Measurements from ENCODE around the gene AHI1. TPM values are rescaled to one million over a fixed set of nuclear protein-coding genes. Genes with fewer than 3 reads are reported as not detected.

AHI1 gene
- total RNA-seq, 2 donors from 2014 or later: 18.0 to 37.9 TPM

DNA sequence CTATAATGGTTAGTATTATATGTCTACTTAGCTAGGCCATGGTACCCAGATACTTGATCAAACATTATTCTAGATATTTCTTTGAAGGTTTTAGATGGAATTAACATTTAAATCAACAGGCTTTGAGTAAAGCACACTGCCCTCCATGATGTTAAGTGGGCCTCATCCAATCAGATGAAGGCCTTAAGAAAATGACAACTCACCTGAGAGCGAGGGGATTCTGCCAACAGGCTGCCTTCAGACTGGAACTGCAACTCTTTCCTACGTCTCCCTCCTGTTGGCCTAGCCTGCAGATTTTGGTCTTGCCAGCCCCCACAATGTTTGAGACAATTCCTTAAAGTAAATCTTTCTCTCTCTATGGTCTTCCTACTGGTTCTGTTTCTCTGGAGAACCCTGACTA lies 137.3 kb downstream of the AHI1 start:
- TF ChIP-seq POLR2A (IDR thresholded peaks at IDR 0.05): no peak
- no peak for TF ChIP-seq POLR2AphosphoS5 (IDR thresholded peaks at IDR 0.05)
- TF ChIP-seq, protein P1, sequence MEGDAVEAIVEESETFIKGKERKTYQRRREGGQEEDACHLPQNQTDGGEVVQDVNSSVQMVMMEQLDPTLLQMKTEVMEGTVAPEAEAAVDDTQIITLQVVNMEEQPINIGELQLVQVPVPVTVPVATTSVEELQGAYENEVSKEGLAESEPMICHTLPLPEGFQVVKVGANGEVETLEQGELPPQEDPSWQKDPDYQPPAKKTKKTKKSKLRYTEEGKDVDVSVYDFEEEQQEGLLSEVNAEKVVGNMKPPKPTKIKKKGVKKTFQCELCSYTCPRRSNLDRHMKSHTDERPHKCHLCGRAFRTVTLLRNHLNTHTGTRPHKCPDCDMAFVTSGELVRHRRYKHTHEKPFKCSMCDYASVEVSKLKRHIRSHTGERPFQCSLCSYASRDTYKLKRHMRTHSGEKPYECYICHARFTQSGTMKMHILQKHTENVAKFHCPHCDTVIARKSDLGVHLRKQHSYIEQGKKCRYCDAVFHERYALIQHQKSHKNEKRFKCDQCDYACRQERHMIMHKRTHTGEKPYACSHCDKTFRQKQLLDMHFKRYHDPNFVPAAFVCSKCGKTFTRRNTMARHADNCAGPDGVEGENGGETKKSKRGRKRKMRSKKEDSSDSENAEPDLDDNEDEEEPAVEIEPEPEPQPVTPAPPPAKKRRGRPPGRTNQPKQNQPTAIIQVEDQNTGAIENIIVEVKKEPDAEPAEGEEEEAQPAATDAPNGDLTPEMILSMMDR (IDR thresholded peaks at IDR 0.05): no peak
- Histone ChIP-seq H3K9me3 (no peaks in the 10 kb centered on the region), H3K27me3 (replicated peaks; ENCODE audit: insufficient read depth) (no peaks in the 10 kb centered on the region), H3K4me1 (replicated peaks) (no peaks in the 10 kb centered on the region), H3K36me3 (no peaks in the 10 kb centered on the region), H3K27ac (no peak overlapping the region), H3K4me3 (no peak overlapping the region)
- intact Hi-C loops (cut with DNase I): no loop called here
- DNase-seq (ENCODE audit: low spot score): no peak
- WGBS: 89% methylated on average over 2 of the region's 2 CpGs

DNA sequence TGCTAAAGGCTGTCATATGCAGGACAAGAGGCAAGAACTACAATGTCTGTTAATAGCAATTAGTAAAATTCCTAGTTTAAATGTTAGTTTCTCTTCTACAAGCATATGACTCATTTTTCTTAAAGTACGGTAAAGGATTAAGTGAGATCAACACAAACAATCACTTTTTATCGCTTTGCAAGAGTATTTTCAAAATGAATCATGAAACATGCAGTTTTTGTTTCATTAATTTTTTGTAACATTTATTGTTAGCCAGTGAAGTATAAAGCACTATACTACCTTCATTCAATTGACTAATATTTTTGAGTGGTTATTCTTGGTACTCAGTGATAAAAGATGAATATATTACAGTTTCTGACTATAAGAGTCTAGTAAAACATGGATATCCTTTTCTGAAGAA lies 138.6 kb downstream of the AHI1 start:
- H3K9me3 ChIP-seq: no peaks in the 10 kb centered on the region
- no peaks in the 10 kb centered on the region for H3K4me1 ChIP-seq (replicated peaks)
- H3K36me3 ChIP-seq: no peaks in the 10 kb centered on the region
- DNase-seq (ENCODE audit: low spot score): no peak
- intact Hi-C loops (cut with DNase I): no loop called here
- H3K4me3 ChIP-seq: no peak overlapping the region
- no peaks in the 10 kb centered on the region for H3K27me3 ChIP-seq (replicated peaks; ENCODE audit: insufficient read depth)
- 85% methylated on average over 2 of the region's 2 CpGs for WGBS
- H3K27ac ChIP-seq: no peak overlapping the region
- TF ChIP-seq, protein P1 (IDR thresholded peaks at IDR 0.05): no peak
- TF ChIP-seq POLR2AphosphoS5 (IDR thresholded peaks at IDR 0.05) (no peak), POLR2A (IDR thresholded peaks at IDR 0.05) (no peak)

DNA sequence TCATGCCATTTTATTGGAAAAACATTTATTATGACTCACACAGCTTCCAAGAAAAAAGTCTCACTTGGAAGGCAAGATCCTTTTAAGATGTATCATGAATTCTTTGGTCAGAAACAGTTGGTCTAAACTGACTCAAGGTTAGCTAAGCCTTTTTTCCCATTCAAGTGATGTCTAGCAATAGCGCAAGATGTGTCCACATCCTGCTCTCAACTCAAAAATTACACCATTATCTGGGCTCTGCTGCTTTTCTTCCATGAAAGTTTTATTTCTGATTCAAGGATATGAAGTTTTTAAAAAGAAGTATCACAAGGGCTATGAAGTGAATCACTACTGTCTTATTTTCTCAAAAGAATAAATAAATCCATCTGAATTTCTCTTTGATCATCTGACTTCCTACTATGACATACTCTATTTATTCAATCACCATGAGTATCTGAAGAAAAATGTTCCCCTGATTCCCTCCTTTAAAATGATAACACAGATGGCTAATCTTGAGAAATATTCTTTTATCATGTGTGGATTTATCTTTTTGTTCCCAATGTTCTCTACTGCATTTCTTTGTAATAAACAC lies 139.2 kb downstream of the AHI1 start:
- no peaks in the 10 kb centered on the region for H3K27me3 ChIP-seq (replicated peaks; ENCODE audit: insufficient read depth)
- H3K4me1 ChIP-seq (replicated peaks): no peaks in the 10 kb centered on the region
- H3K9me3 ChIP-seq: no peaks in the 10 kb centered on the region
- H3K36me3 ChIP-seq: no peaks in the 10 kb centered on the region
- H3K4me3 ChIP-seq: no peak overlapping the region
- no peak for DNase-seq (ENCODE audit: low spot score)
- TF ChIP-seq, protein P1 (IDR thresholded peaks at IDR 0.05): no peak
- intact Hi-C loops (cut with DNase I): no loop called here
- no peak overlapping the region for H3K27ac ChIP-seq
- 93% methylated on average over 1 of the region's 1 CpG for WGBS

DNA sequence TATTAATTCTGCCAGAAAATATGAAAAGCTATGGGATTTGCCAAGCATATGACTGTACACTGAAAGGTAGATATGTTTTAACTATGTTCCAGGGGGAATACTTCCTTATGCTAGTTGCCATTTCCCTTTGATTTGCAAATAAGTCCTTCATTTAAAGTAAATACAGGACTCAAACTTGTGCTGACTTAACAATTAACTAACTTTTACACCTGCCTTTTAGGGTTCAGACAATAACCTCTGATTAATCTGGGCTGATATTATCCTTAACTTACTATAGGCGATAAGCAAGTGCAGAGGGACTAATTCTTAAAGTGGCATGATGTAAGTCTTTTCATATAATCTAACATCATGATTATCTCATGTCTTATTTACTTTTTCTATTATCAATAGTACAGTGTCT lies 143.1 kb downstream of the AHI1 start:
- Histone ChIP-seq H3K9me3 (no peaks in the 10 kb centered on the region), H3K27me3 (replicated peaks; ENCODE audit: insufficient read depth) (no peaks in the 10 kb centered on the region), H3K4me3 (no peak overlapping the region), H3K27ac (no peak overlapping the region), H3K4me1 (replicated peaks) (no peaks in the 10 kb centered on the region), H3K36me3 (no peaks in the 10 kb centered on the region)
- DNase-seq (ENCODE audit: low spot score): no peak
- 80% methylated on average over 1 of the region's 1 CpG for WGBS
- TF ChIP-seq, protein P1 (IDR thresholded peaks at IDR 0.05): no peak
- TF ChIP-seq POLR2AphosphoS5 (IDR thresholded peaks at IDR 0.05): no peak
- TF ChIP-seq POLR2A (IDR thresholded peaks at IDR 0.05): no peak
- intact Hi-C loops (cut with DNase I): no loop called here

DNA sequence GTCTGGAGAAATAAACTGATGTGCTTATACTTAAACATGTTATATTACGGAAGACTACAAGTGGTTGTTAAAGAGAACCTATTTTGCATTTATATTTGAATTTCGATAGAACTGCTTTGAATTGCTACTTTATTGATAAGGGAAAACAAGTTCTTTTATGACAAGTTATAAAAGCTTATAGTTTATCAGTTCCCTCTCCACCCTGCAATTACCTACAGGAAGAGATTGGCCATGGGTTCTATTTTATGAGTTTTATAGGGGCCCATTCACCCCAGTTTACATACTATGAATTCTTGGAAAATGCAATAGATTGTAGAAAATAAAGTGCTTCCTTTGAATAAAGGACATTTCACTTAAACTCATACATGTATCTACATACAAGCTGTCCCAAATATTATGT lies 144.4 kb downstream of the AHI1 start:
- H3K27me3 ChIP-seq (replicated peaks; ENCODE audit: insufficient read depth): no peaks in the 10 kb centered on the region
- DNase-seq (ENCODE audit: low spot score): no peak
- no peak overlapping the region for H3K27ac ChIP-seq
- H3K9me3 ChIP-seq: no peaks in the 10 kb centered on the region
- intact Hi-C loops (cut with DNase I): no loop called here
- no peaks in the 10 kb centered on the region for H3K4me1 ChIP-seq (replicated peaks)
- WGBS: 94% methylated on average over 2 of the region's 2 CpGs
- H3K36me3 ChIP-seq: no peaks in the 10 kb centered on the region
- TF ChIP-seq, protein P1 (IDR thresholded peaks at IDR 0.05): no peak
- TF ChIP-seq POLR2AphosphoS5 (IDR thresholded peaks at IDR 0.05): no peak
- no peak for TF ChIP-seq POLR2A (IDR thresholded peaks at IDR 0.05)
- no peak overlapping the region for H3K4me3 ChIP-seq
